SIG-M5 treated with dmso at 0.1 percent for 504 hours (cell line): ENCODE results near the gene FOSB.
A peak's percentile ranks its signal among the peaks of the same experiment; 100 is the strongest.
"Not testable (repeated sequence)": the region's sequence is repeated elsewhere in the genome, so short reads cannot be mapped to it uniquely, and the experiment has no call there.

Experiments
- DNase-seq: peaks from one replicate; lab custom pipeline; 2025; ENCODE audit not compliant: unreplicated experiment; lab: John Stamatoyannopoulos, UW

FOSB gene

DNA sequence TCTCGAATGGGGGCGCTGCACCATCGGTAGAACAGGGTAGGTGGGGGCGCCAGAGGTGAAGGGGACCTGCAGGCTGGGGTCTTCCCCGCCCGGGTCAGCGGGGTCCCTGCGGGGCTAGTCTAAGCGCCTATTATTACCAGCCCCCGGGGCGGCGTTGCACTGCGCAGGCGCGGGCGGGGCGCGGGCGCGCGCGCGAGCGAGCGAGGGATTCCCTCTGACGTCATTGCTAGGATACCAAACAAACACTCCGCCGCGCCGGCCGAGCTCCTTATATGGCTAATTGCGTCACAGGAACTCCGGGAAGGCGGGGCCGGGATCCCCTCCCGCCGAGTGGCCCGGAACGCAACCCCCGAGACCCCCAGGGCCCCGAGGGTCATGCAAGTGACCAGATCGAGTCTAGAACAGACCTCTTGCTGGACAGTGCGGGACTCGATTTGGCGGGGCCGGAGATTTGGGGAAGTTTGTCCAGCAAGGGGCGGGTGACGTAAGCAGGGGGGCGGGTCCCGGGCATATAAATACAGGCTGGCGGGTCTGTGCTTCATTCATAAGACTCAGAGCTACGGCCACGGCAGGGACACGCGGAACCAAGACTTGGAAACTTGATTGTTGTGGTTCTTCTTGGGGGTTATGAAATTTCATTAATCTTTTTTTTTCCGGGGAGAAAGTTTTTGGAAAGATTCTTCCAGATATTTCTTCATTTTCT lies at the start of gene FOSB:
Gene FOSB (plus strand): TSS at position 541 of the 703 bp plus-strand sequence. CDS start 591 bp downstream, outside the sequence.
- peak; percentile 93 for DNase-seq

DNA sequence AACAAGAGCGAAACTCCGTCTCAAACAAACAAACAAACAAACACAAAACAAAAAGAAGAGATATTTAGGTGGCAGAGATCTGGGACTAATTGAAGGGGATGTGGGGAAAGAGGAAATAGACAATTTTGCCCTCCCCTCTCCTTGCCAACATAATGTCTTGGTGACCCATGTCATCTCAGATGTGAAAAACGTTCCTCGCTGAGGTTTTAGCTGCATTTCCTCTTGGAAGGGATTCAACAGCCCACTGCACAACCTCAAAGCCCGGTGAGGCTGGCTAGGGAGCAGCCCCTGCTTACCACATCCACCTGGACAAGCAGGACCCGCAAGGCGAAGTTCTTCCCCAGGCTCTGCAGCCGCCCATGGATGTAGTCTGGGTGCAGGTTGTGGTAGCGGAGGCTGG lies 49.0 kb upstream of the FOSB start:
- DNase-seq: no peak

DNA sequence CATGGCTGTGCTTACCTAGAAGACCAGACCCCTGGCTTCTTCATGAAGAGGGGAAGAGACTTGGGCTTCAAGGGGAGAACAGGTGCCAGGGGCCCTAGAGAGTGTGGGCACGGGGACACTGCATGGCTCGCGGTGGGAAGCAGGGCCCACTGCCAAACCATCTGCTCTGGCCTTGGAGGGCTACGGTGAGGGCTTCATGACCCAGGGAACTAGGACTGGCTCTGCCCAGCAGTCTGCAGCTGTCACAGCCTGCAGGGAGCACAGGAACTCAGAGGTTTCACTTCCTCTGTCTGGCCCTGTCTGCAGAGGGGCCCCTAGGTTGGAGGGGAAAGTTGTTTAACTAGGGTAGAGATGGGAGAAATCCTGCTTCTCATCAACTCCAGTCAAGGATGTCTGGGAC lies 48.4 kb upstream of the FOSB start:
- peak; percentile 82 for DNase-seq

DNA sequence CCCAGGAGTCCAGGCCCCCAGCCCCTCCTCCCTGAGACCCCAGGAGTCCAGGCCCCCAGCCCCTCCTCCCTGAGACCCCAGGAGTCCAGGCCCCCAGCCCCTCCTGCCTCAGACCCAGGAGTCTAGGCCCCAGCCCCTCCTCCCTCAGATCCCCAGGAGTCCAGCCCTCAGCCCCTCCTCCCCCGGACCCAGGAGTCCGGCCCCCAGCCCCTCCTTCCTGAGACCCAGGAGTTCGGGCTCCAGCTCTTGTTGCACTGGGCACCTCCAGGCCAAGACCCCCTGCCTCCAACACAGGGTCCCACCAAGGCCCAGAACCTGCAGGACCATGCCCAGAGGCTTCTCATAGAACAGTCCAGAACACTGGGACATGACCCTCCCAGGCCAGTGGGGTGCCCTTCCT lies 47.9 kb upstream of the FOSB start:
- DNase-seq: no peak

- DNase-seq: no peak
Measured at GRCh38 chr19:45420356-45420755, 47.4 kb upstream of the FOSB start.

- no peak for DNase-seq
Measured at GRCh38 chr19:45420871-45421270, 46.9 kb upstream of the FOSB start.

- DNase-seq: no peak
Measured at GRCh38 chr19:45421947-45422498, 45.8 kb upstream of the FOSB start.

DNA sequence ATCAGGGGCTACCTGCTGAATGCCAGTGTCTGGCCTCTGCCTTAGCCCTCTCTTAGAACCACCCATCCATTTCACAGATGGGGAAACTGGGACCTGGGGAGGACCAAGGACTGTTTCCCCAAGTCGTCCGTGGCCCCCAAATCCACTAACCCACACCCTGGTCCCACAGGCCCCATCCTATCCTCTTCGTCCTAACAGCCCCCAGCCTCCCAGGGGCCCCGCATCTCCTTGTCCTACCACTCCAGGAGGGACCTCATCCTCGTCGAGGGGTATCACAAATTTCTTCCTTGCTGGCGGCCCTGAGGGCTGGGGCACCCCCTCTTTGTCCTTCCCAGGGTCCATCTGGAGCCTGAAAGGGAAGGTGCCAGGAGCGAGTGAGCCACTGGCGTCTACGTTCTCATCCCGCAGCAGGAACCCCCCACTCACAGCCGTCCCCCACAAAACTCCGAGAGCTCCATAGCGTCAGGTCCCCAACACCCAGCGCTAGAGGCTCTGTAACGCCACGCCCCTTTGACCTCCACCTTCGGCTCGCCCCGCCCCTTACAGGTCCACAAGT lies 44.7 kb upstream of the FOSB start:
- no peak for DNase-seq

DNA sequence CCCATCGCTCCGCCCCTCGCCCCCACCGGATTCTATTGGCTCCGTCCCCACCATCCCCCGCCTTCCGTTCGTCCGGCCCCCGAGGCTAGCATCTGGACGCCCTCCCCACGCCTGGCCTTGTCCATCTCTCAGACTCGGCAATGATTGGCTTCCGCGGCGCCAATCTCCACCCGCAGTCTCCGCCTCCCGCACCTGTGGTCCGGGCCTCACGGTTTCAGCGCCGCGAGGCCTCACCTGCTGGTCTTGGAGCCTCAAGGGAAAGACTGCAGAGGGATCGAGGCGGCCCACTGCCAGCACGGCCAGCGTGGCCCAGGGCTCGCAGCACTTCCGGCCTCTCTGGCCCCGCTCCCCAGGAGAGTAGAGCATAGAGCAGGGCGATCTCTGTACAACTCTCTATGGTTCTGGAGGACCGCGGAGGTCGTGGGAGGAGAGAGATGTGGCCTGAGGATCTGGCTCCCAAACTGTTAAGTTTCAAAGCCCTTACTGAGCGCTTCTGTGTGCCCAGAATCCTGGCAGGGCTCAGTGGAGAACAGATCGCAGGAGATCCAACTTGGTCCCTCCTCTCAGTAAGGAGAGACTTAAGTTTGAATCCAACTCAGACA lies 44.1 kb upstream of the FOSB start, which contains the start of gene ERCC1:
Gene ERCC1 (minus strand): TSS at position 329 of the 602 bp plus-strand sequence. CDS start 543 bp downstream, outside the sequence.
- DNase-seq: peak; percentile 92

DNA sequence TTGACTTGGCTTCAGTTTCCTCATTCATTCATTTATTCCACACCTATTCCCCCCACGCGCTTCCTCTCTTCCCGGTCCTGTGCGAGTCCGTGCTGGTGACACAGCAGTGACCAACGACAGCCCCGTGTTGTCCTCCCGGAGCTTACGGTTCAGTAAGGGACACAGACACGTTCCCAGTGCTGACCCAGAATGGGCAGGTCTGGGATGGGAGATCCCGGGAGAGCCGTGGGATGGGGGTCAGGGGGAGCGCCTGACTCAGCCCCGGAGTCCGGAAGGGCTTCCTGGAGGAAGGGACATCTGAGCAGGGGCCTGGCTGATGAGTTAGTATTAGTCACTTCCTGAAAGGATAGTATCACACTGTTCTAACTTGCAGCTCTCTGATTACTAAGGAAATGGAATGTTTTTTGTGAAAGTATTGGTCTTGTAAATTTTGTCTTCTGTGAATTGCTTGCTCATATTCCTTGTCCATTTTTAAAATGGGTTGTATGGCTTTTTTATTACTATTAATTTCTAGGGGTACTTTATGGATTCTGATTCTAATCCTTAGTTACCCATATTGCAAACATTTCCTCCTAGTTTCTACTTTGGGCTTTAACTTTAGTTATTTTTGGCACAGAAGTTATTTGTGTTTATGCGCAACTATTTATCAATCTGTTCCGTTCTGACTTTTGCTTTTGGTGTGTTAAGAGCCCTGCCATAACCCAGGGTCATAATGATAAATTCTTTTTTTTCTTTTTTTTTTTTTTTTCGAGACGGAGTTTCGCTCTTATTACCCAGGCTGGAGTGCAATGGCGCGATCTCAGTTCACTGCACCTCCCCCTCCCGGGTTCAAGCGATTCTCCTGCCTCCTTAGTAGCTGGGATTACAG lies 43.4 kb upstream of the FOSB start:
- DNase-seq: peak; percentile 83

GRCh38 chr19:45428384-45429231 lies 39.2 kb upstream of the FOSB start:
- no peak for DNase-seq

DNA sequence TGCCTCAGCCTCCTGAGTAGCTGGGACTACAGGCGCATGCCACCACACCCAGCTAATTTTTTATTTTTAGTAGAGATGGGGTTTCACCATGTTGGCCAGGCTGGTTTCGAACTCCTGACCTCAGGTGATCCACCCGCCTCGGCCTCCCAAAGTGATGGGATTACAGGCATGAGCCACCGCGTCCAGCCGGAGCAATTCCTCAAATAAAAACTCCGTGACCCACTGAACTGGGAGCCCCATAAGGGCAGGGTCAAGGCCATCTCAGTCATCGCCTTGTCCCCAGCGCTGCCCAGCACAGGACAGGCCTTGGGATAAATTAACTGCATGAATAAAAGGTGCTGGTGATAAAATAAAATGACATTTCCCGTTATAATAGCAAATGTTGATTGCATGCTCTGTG lies 37.9 kb upstream of the FOSB start:
- DNase-seq: not testable (repeated sequence)

- peak; percentile 74 for DNase-seq
Measured at GRCh38 chr19:45431008-45431407, 36.8 kb upstream of the FOSB start.

DNA sequence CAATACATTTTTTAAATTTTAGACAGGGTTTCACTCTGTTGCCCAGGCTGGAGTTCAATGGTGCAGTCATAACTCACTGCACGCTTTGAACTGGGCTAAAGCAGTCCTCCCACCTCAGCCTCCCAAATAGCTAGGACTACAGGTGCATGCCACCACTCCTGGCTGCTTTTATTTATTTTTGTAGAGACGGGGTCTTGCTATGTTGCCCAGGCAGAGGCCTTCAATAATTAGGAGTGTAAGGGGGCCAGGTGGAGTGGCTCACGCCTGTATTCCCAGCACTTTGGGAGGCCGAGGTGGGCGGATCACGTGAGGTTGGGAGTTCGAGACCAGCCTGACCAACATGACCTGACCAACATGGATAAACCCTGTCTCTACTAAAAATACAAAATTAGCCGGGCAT lies 35.3 kb upstream of the FOSB start:
- not testable (repeated sequence) for DNase-seq

GRCh38 chr19:45437328-45437727 lies 30.5 kb upstream of the FOSB start:
- no peak for DNase-seq

GRCh38 chr19:45439190-45439568 lies 28.6 kb upstream of the FOSB start:
- DNase-seq: no peak

- peak; percentile 79 for DNase-seq
Measured at GRCh38 chr19:45439569-45440258, 28.1 kb upstream of the FOSB start.

DNA sequence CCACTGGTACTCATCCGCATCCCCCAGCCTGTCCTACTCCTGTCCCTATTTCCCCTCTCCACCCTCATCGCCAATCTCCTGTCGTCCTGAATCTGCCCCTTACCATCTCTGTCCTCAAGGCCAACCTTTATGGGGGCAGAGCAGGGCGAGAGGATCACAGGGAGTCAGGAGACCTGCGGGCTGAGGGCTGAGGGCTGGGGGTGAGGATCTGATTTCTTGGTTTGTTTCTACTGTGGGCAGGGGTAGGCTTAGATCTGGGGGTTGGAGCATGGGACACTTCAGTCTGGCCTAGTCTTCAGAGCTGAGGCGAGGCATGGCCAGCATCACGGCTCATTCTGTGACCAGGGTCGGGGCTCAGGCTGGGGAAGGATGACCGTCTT lies 27.5 kb upstream of the FOSB start:
- DNase-seq: no peak

GRCh38 chr19:45440873-45441654 lies 26.7 kb upstream of the FOSB start:
- DNase-seq: no peak
